NCI-H187 treated with DMSO at 0.1 percent for 48 hours (cell line): Measurements from ENCODE around the gene ATP6V0D1.
"Not testable (repeated sequence)": the region's sequence is repeated elsewhere in the genome, so short reads cannot be mapped to it uniquely, and the experiment has no call there.

ENCODE experiments used
- DNase-seq: peaks from one replicate; lab custom pipeline; 2025; lab: John Stamatoyannopoulos, UW

ATP6V0D1 gene

GRCh38 chr16:67480833-67481560 is at the start of gene ATP6V0D1:
ATP6V0D1 (minus strand) TSS chr16:67481157; CDS start chr16:67481086, 71 bp downstream.
- peak; percentile 56 for DNase-seq

- no peak for DNase-seq
Measured at GRCh38 chr16:67530013-67530939, 49.3 kb upstream of the ATP6V0D1 start.

- DNase-seq: no peak
Measured at GRCh38 chr16:67529582-67530012, 48.6 kb upstream of the ATP6V0D1 start.

GRCh38 chr16:67528870-67529581 is 48.1 kb upstream of the ATP6V0D1 start:
- no peak for DNase-seq

- no peak for DNase-seq
Measured at GRCh38 chr16:67528222-67528869, 47.4 kb upstream of the ATP6V0D1 start, which contains the start of gene RIPOR1. RIPOR1 (plus strand) TSS chr16:67528829; CDS start chr16:67538447, 9,618 bp downstream.

GRCh38 chr16:67526149-67526791 is 45.3 kb upstream of the ATP6V0D1 start:
- no peak for DNase-seq

GRCh38 chr16:67525176-67525860 is 44.4 kb upstream of the ATP6V0D1 start:
- DNase-seq: no peak

- peak; percentile 38 for DNase-seq
Measured at GRCh38 chr16:67521095-67521804, 40.3 kb upstream of the ATP6V0D1 start.

- no peak for DNase-seq
Measured at GRCh38 chr16:67519242-67519641, 38.3 kb upstream of the ATP6V0D1 start.

GRCh38 chr16:67518676-67519075 is 37.7 kb upstream of the ATP6V0D1 start:
- no peak for DNase-seq

GRCh38 chr16:67517661-67518423 is 36.9 kb upstream of the ATP6V0D1 start:
- no peak for DNase-seq

GRCh38 chr16:67517155-67517445 is 36.1 kb upstream of the ATP6V0D1 start:
- no peak for DNase-seq

- DNase-seq: no peak
Measured at GRCh38 chr16:67516296-67517154, 35.6 kb upstream of the ATP6V0D1 start.

GRCh38 chr16:67514382-67514828 is 33.4 kb upstream of the ATP6V0D1 start:
- peak; percentile 3 for DNase-seq

GRCh38 chr16:67513892-67514291 is 32.9 kb upstream of the ATP6V0D1 start:
- not testable (repeated sequence) for DNase-seq

GRCh38 chr16:67509016-67509415 is 28.1 kb upstream of the ATP6V0D1 start:
- no peak for DNase-seq

- no peak for DNase-seq
Measured at GRCh38 chr16:67506468-67506867, 25.5 kb upstream of the ATP6V0D1 start.
